WTC11 (cell line): Measurements from ENCODE around the gene STOX2. TPM values are rescaled to one million over a fixed set of nuclear protein-coding genes. Genes with fewer than 3 reads are reported as not detected.
A peak's percentile ranks its signal among the peaks of the same experiment; 100 is the strongest.

ENCODE experiments used
- ATAC-seq: fragments of 200-7000 bp; cut with Tn5 transposase; 2 replicates; pipeline ENCODE4 v1.10.0; 2021; ENCODE audit warnings: mild to moderate bottlenecking, moderate library complexity
- CTCF ChIA-PET: fragments of 300-600 bp; sonication (Branson Sonifier 250); formaldehyde crosslinking; loops from one replicate; lab custom pipeline; 2021; ENCODE audit warnings: antibody characterized with exemption; lab: Charles Lee
- POLR2A ChIA-PET: fragments of 350-600 bp; sonication (Branson Sonifier 250); formaldehyde crosslinking; loops from one replicate; lab custom pipeline; 2021; ENCODE audit warnings: antibody characterized with exemption; lab: Charles Lee
- DNase-seq: peaks from one replicate; pipeline ENCODE4 v3.0.0; 2021; ENCODE audit warnings: low spot score
- H3K27ac Mint-ChIP-seq: 2 replicates; pipeline ENCODE4 v1.8.0; 2021; ENCODE audit warnings: mixed read lengths
- H3K27me3 Mint-ChIP-seq: 2 replicates; pipeline ENCODE4 v1.8.0; 2021; ENCODE audit warnings: low read depth, mild to moderate bottlenecking, moderate library complexity, mixed read lengths
- H3K36me3 Mint-ChIP-seq: 2 replicates; pipeline ENCODE4 v1.8.0; 2021; ENCODE audit warnings: mixed read lengths
- H3K4me1 Mint-ChIP-seq: 2 replicates; pipeline ENCODE4 v1.8.0; 2022; ENCODE audit warnings: mixed read lengths
- H3K4me3 Mint-ChIP-seq: 2 replicates; pipeline ENCODE4 v1.8.0; 2021; ENCODE audit warnings: mild to moderate bottlenecking, moderate library complexity, mixed read lengths
- H3K9me3 Mint-ChIP-seq: 2 replicates; pipeline ENCODE4 v1.8.0; 2021; ENCODE audit warnings: mixed read lengths
- FOXK1 ChIP-seq: sonication (generic); formaldehyde crosslinking; IDR thresholded peaks from 2 replicates; pipeline ENCODE4 v1.8.0; 2022; ENCODE audit warnings: mild to moderate bottlenecking, moderate library complexity, missing genetic modification reagents
- GABPB1 ChIP-seq: sonication (generic); formaldehyde crosslinking; IDR thresholded peaks from 2 replicates; pipeline ENCODE4 v1.8.1; 2023; ENCODE audit warnings: mild to moderate bottlenecking, missing genetic modification reagents
- GTF2I ChIP-seq: fragments of 250-450 bp; sonication (Bioruptor Pico); conservative IDR thresholded peaks from 2 replicates; pipeline ENCODE4 v1.4.0; 2021; ENCODE audit warnings: mild to moderate bottlenecking
- JAZF1 ChIP-seq: fragments of 250-450 bp; sonication (Bioruptor Pico); IDR thresholded peaks from 2 replicates; pipeline ENCODE4 v1.9.0; 2021; ENCODE audit warnings: moderate library complexity, mild to moderate bottlenecking, inconsistent platforms
- NR1H2 ChIP-seq: sonication (generic); formaldehyde crosslinking; IDR thresholded peaks from 2 replicates; pipeline ENCODE4 v1.9.0; 2021; ENCODE audit warnings: mild to moderate bottlenecking, moderate library complexity, missing genetic modification reagents
- NR2C2 ChIP-seq: sonication (generic); formaldehyde crosslinking; IDR thresholded peaks from 2 replicates; pipeline ENCODE4 v1.8.0; 2022; ENCODE audit warnings: mild to moderate bottlenecking, missing genetic modification reagents
- SMAD4 ChIP-seq: sonication (generic); formaldehyde crosslinking; IDR thresholded peaks from 2 replicates; pipeline ENCODE4 v1.8.0; 2022; ENCODE audit warnings: mild to moderate bottlenecking, missing genetic modification reagents
- ZNF138 ChIP-seq: sonication (generic); formaldehyde crosslinking; conservative IDR thresholded peaks from 2 replicates; pipeline ENCODE4 v1.8.1; 2022; ENCODE audit warnings: mild to moderate bottlenecking, moderate library complexity, missing genetic modification reagents
- ZNF263 ChIP-seq: sonication (generic); formaldehyde crosslinking; IDR thresholded peaks from 2 replicates; pipeline ENCODE4 v1.8.1; 2022; ENCODE audit warnings: low read depth, mild to moderate bottlenecking, moderate library complexity, missing genetic modification reagents
- total RNA-seq: library from RNA; stranded (reverse); gene quantifications from 3 replicates; pipeline ENCODE4 v1.2.3, GENCODE V29; 2021
- TF ChIP-seq, protein P1 (sequence below): sonication (generic); formaldehyde crosslinking; IDR thresholded peaks from 2 replicates; pipeline ENCODE4 v1.8.1; 2023; ENCODE audit warnings: mild to moderate bottlenecking, moderate library complexity, missing genetic modification reagents
- TF ChIP-seq, protein P2 (sequence below): sonication (generic); formaldehyde crosslinking; IDR thresholded peaks from 2 replicates; pipeline ENCODE4 v1.8.1; 2023; ENCODE audit warnings: mild to moderate bottlenecking, missing genetic modification reagents, moderate library complexity
- TF ChIP-seq, protein P3 (sequence below): sonication (generic); formaldehyde crosslinking; IDR thresholded peaks from 2 replicates; pipeline ENCODE4 v1.8.0; 2022; ENCODE audit warnings: mild to moderate bottlenecking, missing genetic modification reagents
- TF ChIP-seq, protein P4 (sequence below): sonication (generic); formaldehyde crosslinking; conservative IDR thresholded peaks from 2 replicates; pipeline ENCODE4 v1.8.1; 2023; ENCODE audit warnings: mild to moderate bottlenecking, low read depth, missing genetic modification reagents, moderate library complexity
- TF ChIP-seq, protein P5 (sequence below): sonication (generic); formaldehyde crosslinking; IDR thresholded peaks from 2 replicates; pipeline ENCODE4 v1.8.1; 2022; ENCODE audit warnings: mild to moderate bottlenecking, moderate library complexity, missing genetic modification reagents
- TF ChIP-seq, protein P6 (sequence below): sonication (generic); formaldehyde crosslinking; IDR thresholded peaks from 2 replicates; pipeline ENCODE4 v1.8.1; 2023; ENCODE audit warnings: mild to moderate bottlenecking, missing genetic modification reagents, moderate library complexity

Gene STOX2
- total RNA-seq, 1 experiment from 2014 or later = 31.6 TPM

DNA sequence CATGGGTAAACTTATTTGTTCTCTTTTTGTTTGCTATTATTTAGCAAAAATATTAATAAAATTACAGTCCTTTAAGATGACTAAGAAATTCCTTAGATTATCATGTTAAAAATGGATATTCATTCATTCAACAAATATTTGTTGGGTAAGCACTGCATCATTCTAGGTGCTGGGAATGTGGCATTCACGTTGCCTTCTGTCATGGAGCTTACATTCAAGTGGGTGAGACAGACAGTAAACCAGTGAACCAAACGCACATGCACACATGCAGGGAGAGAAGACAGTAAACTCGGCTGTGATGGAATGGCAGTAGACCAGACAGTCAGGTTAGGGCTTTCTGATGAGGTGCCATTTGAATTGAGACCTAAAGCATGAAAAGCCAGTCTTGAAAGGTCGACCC is 91.8 kb downstream of the STOX2 start (continued):
- no peak for TF ChIP-seq ZNF263 (CRISPR knock-in tag)
- TF ChIP-seq GABPB1 (CRISPR knock-in tag) = no peak
- TF ChIP-seq, protein P1, sequence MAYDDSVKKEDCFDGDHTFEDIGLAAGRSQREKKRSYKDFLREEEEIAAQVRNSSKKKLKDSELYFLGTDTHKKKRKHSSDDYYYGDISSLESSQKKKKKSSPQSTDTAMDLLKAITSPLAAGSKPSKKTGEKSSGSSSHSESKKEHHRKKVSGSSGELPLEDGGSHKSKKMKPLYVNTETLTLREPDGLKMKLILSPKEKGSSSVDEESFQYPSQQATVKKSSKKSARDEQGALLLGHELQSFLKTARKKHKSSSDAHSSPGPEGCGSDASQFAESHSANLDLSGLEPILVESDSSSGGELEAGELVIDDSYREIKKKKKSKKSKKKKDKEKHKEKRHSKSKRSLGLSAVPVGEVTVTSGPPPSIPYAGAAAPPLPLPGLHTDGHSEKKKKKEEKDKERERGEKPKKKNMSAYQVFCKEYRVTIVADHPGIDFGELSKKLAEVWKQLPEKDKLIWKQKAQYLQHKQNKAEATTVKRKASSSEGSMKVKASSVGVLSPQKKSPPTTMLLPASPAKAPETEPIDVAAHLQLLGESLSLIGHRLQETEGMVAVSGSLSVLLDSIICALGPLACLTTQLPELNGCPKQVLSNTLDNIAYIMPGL = no peak
- TF ChIP-seq, protein P2, sequence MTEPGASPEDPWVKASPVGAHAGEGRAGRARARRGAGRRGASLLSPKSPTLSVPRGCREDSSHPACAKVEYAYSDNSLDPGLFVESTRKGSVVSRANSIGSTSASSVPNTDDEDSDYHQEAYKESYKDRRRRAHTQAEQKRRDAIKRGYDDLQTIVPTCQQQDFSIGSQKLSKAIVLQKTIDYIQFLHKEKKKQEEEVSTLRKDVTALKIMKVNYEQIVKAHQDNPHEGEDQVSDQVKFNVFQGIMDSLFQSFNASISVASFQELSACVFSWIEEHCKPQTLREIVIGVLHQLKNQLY (CRISPR knock-in tag) = no peak
- TF ChIP-seq, protein P3, sequence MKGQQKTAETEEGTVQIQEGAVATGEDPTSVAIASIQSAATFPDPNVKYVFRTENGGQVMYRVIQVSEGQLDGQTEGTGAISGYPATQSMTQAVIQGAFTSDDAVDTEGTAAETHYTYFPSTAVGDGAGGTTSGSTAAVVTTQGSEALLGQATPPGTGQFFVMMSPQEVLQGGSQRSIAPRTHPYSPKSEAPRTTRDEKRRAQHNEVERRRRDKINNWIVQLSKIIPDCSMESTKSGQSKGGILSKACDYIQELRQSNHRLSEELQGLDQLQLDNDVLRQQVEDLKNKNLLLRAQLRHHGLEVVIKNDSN = no peak
- TF ChIP-seq, protein P4, sequence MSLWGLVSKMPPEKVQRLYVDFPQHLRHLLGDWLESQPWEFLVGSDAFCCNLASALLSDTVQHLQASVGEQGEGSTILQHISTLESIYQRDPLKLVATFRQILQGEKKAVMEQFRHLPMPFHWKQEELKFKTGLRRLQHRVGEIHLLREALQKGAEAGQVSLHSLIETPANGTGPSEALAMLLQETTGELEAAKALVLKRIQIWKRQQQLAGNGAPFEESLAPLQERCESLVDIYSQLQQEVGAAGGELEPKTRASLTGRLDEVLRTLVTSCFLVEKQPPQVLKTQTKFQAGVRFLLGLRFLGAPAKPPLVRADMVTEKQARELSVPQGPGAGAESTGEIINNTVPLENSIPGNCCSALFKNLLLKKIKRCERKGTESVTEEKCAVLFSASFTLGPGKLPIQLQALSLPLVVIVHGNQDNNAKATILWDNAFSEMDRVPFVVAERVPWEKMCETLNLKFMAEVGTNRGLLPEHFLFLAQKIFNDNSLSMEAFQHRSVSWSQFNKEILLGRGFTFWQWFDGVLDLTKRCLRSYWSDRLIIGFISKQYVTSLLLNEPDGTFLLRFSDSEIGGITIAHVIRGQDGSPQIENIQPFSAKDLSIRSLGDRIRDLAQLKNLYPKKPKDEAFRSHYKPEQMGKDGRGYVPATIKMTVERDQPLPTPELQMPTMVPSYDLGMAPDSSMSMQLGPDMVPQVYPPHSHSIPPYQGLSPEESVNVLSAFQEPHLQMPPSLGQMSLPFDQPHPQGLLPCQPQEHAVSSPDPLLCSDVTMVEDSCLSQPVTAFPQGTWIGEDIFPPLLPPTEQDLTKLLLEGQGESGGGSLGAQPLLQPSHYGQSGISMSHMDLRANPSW (CRISPR knock-in tag) = no peak
- TF ChIP-seq NR1H2 (CRISPR knock-in tag) = no peak
- TF ChIP-seq, all 79 proteins: peak for 0

DNA sequence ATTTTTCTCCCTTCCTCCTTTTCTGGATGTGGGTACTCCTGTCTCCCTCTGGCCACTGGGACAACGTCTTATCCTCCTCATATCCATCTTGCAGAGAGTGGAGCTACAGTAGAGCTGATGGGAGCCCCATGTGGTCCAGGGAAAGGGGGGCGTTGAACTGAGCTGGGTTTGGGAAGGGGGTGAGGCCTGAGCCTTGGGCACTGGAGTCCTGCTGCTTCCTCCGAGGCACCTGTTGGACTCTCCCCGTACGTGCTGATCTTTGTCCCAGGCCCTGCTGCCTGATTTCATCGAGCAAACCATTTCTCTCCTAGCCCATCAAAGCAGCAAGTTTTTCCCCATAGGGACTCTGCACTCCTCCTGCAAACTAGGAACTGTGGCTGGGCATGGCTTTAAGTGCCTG is 94.3 kb downstream of the STOX2 start:
- Mint-ChIP-seq H3K27me3 (no peaks in the 10 kb centered on the region), H3K4me1 (peaks cover 35% of the 10 kb centered on the region), H3K9me3 (no peaks in the 10 kb centered on the region), H3K36me3 (peaks cover 22% of the 10 kb centered on the region), H3K27ac (peak overlapping the region; percentile 23), H3K4me3 (no peak overlapping the region)
- ChIA-PET CTCF (interaction anchor here (1.0 kb wide), 1 partner anchor 41 kb away, joined by 3 read pairs; no protein-coding TSS in a partner anchor), POLR2A (interaction anchor here (0.9 kb wide), 1 partner anchor 93 kb away, joined by 5 read pairs; no protein-coding TSS in a partner anchor)
- TF ChIP-seq JAZF1 (CRISPR knock-in tag) (no peak), SMAD4 (CRISPR knock-in tag) (no peak), NR2C2 (CRISPR knock-in tag) (no peak), ZNF138 (no peak), FOXK1 (no peak), GTF2I (no peak)
- TF ChIP-seq, protein P5, sequence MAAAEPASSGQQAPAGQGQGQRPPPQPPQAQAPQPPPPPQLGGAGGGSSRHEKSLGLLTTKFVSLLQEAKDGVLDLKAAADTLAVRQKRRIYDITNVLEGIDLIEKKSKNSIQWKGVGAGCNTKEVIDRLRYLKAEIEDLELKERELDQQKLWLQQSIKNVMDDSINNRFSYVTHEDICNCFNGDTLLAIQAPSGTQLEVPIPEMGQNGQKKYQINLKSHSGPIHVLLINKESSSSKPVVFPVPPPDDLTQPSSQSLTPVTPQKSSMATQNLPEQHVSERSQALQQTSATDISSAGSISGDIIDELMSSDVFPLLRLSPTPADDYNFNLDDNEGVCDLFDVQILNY (CRISPR knock-in tag) = no peak
- TF ChIP-seq, protein P4 (CRISPR knock-in tag) = no peak
- TF ChIP-seq, protein P6, sequence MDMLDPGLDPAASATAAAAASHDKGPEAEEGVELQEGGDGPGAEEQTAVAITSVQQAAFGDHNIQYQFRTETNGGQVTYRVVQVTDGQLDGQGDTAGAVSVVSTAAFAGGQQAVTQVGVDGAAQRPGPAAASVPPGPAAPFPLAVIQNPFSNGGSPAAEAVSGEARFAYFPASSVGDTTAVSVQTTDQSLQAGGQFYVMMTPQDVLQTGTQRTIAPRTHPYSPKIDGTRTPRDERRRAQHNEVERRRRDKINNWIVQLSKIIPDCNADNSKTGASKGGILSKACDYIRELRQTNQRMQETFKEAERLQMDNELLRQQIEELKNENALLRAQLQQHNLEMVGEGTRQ (CRISPR knock-in tag) = no peak
- no peak for DNase-seq
- ATAC-seq = no peak
